Upper lobe of left lung (tissue), 6 donors: ENCODE data around the gene CUBN. TPM values are rescaled to one million over a fixed set of nuclear protein-coding genes. Genes with fewer than 3 reads are reported as not detected.

Source experiments
- ATAC-seq, 2 donors: fragments of 200-7000 bp; cut with Tn5 transposase; one replicate each; pipeline ENCODE4 v1.9.1; 2022; ENCODE audit warnings: mild to moderate bottlenecking in 2 of 2, moderate library complexity in 2 of 2; ENCODE audit not compliant: low FRiP score in 2 of 2
- DNase-seq, 2 donors: peaks; one replicate each; pipeline ENCODE4 v3.0.0-alpha.2; 2019 to 2020
- H3K27ac ChIP-seq, 4 donors: fragments of 200-600 bp; sonication (generic); one replicate each; pipeline ENCODE4 v1.5.1; 2016 to 2019
- H3K27me3 ChIP-seq, 4 donors: fragments of 200-600 bp; sonication (generic); one replicate each; pipeline ENCODE4 v1.5.1; 2017 to 2019
- H3K36me3 ChIP-seq, 4 donors: fragments of 200-600 bp; sonication (generic); one replicate each; pipeline ENCODE4 v1.5.1; 2016 to 2019
- H3K4me1 ChIP-seq, 4 donors: fragments of 200-600 bp; sonication (generic); one replicate each; pipeline ENCODE4 v1.5.1; 2018 to 2019
- H3K4me3 ChIP-seq, 4 donors: fragments of 200-600 bp; sonication (generic); one replicate each; pipeline ENCODE4 v1.5.1; 2017 to 2019; ENCODE audit warnings: mild to moderate bottlenecking in 2 of 4, moderate library complexity in 1 of 4
- H3K9me3 ChIP-seq, 4 donors: fragments of 200-600 bp; sonication (generic); one replicate each; pipeline ENCODE4 v1.5.1; 2018 to 2019
- CTCF ChIP-seq, 6 experiments: fragments of 450-650 bp in 4 of 6; fragments of 200-600 bp in 2 of 6; sonication (generic) in 2 of 6; IDR thresholded peaks; one replicate each; pipeline ENCODE4 v1.5.1; 2016 to 2019; ENCODE audit warnings: antibody characterized with exemption in 6 of 6
- EP300 ChIP-seq, 4 donors: sonication (generic); formaldehyde crosslinking; IDR thresholded peaks; one replicate each; pipeline ENCODE4 v1.5.1; 2017; ENCODE audit warnings: antibody characterized with exemption in 4 of 4, control low read depth in 2 of 4
- POLR2A ChIP-seq, 4 donors: fragments of 450-650 bp; IDR thresholded peaks; one replicate each; pipeline ENCODE4 v1.5.1; 2016 to 2017; ENCODE audit warnings: antibody characterized with exemption in 4 of 4, mild to moderate bottlenecking in 2 of 4
- POLR2AphosphoS5 ChIP-seq, 2 donors: sonication (generic); formaldehyde crosslinking; IDR thresholded peaks; one replicate each; pipeline ENCODE4 v1.5.1; 2017; ENCODE audit warnings: antibody characterized with exemption in 2 of 2
- WGBS, 2 donors: methylation state at CpG; one replicate each; pipeline ENCODE4 v1.1.5; 2017 to 2018; 5-methylcytosine and 5-hydroxymethylcytosine counted together
- total RNA-seq, 6 donors: library from RNA; depleted of rRNA in 4 of 6; stranded (reverse); fragments of >200 nt in 4 of 6; gene quantifications; one replicate each; pipeline versions ENCODE4 v1.1.0 to v1.2.1, GENCODE V29; 2016 to 2021
- donor health status: DM: no; HTN: no; CAD: no; lungs with moderate emphysema.
- donor health status: DM: no; HTN: yes; CAD: no; lungs with severe emphysema.

The CUBN gene
- total RNA-seq, 6 donors from 2014 or later, result 1.0 to 9.4 (median 5.3) TPM

GRCh38 chr10:17026686-17027485 is 102.7 kb downstream of the CUBN start:
- TF ChIP-seq EP300 (IDR thresholded peaks at IDR 0.05) (no peak), POLR2AphosphoS5 (IDR thresholded peaks at IDR 0.05) (peak in 1 of 2 donors; percentile 19), CTCF (IDR thresholded peaks at IDR 0.05) (no peak), POLR2A (IDR thresholded peaks at IDR 0.05) (no peak)
- Histone ChIP-seq H3K27me3 (no peaks in the 10 kb centered on the region), H3K4me3 (no peak overlapping the region), H3K36me3 (no peaks in the 10 kb centered on the region), H3K9me3 (no peaks in the 10 kb centered on the region), H3K27ac (peak overlapping the region in 1 of 4 donors; percentile 49), H3K4me1 (peaks cover 68 to 74% (median 70%) of the 10 kb centered on the region in 4 donors)
- ATAC-seq (peak; percentile 12 to 52), DNase-seq (no peak)
- 68 to 73% methylated on average over 6 of the region's 6 CpGs for WGBS, 2 donors

GRCh38 chr10:17025444-17026295 is 103.9 kb downstream of the CUBN start:
- ATAC-seq, result peak; percentile 52 to 80
- no peaks in the 10 kb centered on the region for H3K9me3 ChIP-seq
- peaks cover 61 to 72% (median 69%) of the 10 kb centered on the region in 4 donors for H3K4me1 ChIP-seq
- no peaks in the 10 kb centered on the region for H3K36me3 ChIP-seq
- 59 to 64% methylated on average over 7 of the region's 7 CpGs for WGBS, 2 donors
- no peaks in the 10 kb centered on the region for H3K27me3 ChIP-seq
- peak overlapping the region; percentile 26 to 80 (median 64) for H3K27ac ChIP-seq
- TF ChIP-seq EP300 (IDR thresholded peaks at IDR 0.05) (no peak), POLR2A (IDR thresholded peaks at IDR 0.05) (no peak), POLR2AphosphoS5 (IDR thresholded peaks at IDR 0.05) (peak in 1 of 2 donors; percentile 34)
- peak in 1 of 2 donors; percentile 44 for DNase-seq
- H3K4me3 ChIP-seq, result no peak overlapping the region

GRCh38 chr10:17024461-17024860 is 105.2 kb downstream of the CUBN start:
- Histone ChIP-seq H3K27me3 (no peaks in the 10 kb centered on the region), H3K4me1 (peaks cover 49 to 61% (median 59%) of the 10 kb centered on the region in 4 donors), H3K9me3 (no peaks in the 10 kb centered on the region), H3K36me3 (no peaks in the 10 kb centered on the region), H3K4me3 (no peak overlapping the region), H3K27ac (peak overlapping the region; percentile 52 to 80 (median 63))
- ATAC-seq (no peak), DNase-seq (no peak)
- TF ChIP-seq POLR2A (IDR thresholded peaks at IDR 0.05) (no peak), POLR2AphosphoS5 (IDR thresholded peaks at IDR 0.05) (no peak), CTCF (IDR thresholded peaks at IDR 0.05) (no peak)
- WGBS, 2 donors, result 95% methylated on average over 4 of the region's 4 CpGs

- Histone ChIP-seq H3K9me3 (no peaks in the 10 kb centered on the region), H3K4me1 (peaks cover 41 to 53% (median 51%) of the 10 kb centered on the region in 4 donors), H3K4me3 (no peak overlapping the region), H3K27ac (peak overlapping the region; percentile 52 to 80 (median 63)), H3K27me3 (no peaks in the 10 kb centered on the region), H3K36me3 (no peaks in the 10 kb centered on the region)
- WGBS, 2 donors, result 18 to 31% methylated on average over 13 of the region's 13 CpGs
- ATAC-seq (peak; percentile 92), DNase-seq (peak in 1 of 2 donors; percentile 86)
- TF ChIP-seq CTCF (IDR thresholded peaks at IDR 0.05), result no peak
- peak; percentile 44 to 51 for TF ChIP-seq POLR2AphosphoS5 (IDR thresholded peaks at IDR 0.05)
- peak in 1 of 4 donors; percentile 37 for TF ChIP-seq POLR2A (IDR thresholded peaks at IDR 0.05)
- TF ChIP-seq EP300 (IDR thresholded peaks at IDR 0.05), result peak in 1 of 4 donors; percentile 44
These were observed 106.0 kb downstream of the CUBN start for GRCh38 chr10:17023386-17024298.
